GM19193 (cell line): ENCODE results near the gene SETD5.

Experiments used
- POLR2A ChIP-seq: IDR thresholded peaks from 4 replicates; pipeline ENCODE4 v1.6.1; 2011; ENCODE audit not compliant: insufficient read depth, insufficient read length; ENCODE audit errors: extremely low read depth

SETD5 gene

DNA sequence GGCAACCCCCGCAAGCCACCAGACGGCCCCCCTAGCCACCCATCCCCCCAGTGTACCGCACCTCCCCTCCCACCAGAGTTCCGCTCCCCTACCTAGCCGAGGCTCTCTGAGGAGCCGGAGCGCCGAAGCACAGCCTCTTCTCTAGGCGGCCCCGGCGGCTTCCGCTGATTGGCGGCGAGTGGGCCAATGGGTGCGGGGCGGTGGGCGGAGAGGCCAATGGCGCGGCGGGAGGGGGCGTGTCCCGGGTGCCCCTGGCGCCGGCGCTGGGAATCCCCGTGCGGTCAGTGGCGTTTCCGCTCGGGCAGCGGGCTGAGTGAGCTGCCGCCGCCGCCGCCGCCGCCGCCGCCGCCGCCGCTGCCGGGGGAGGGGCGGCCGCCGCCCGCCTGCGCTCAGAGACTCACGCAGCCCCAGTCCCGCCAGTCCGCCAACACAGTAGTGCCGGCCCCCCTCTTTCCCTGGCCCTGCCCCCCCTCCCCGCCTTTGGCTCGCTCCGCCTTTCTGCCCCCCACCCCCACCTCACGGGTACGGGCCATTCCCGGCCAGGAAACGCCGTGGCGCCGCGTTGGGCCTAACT is at the start of gene SETD5:
TSS of gene SETD5 (plus strand) at position 284 of the 574 bp plus-strand sequence. CDS start 31,324 bp downstream, outside the sequence.
- peak; percentile 96 for TF ChIP-seq POLR2A

GRCh38 chr3:9347887-9348286 is 49.5 kb upstream of the SETD5 start:
- TF ChIP-seq POLR2A, result no peak

DNA sequence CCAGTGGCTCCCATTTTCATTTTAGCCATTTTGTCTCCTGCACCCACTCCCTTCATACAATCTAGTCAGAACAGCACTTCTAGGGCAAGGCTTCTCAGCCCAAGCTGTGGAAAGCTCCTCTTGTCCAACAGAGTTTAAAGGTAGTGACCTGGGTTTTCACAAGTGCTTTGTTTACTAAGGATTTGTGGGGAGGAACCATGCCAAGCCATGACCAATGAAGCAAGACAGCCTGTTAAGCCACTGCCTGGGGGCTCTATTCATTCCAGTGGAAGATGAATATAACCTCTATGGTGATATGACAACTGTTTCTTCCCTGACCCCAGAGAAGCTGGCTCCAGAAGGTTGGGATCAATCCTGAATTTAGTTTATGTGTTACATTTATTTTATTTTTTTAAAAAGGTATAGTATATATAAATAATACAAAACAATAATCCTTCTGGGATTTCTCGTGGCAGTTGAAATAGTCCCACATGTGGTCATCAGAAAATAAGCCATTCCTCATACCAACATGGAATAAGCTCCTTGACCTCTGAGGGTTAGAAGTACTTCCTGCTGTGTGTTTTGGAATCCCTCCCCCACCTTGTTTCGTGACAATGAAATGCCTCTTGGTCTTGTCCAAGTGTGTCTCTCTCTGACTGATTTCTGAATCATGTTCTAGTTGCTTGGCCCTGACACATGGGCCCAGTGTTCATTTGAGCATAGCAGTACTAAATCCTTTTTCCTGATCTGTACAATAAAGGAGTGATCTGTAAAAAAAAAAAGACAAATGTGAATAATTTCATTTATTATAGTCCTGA is 47.9 kb upstream of the SETD5 start:
- TF ChIP-seq POLR2A, result no peak

GRCh38 chr3:9351709-9352126 is 45.7 kb upstream of the SETD5 start:
- no peak for TF ChIP-seq POLR2A

GRCh38 chr3:9352917-9353752 is 44.3 kb upstream of the SETD5 start:
- no peak for TF ChIP-seq POLR2A

DNA sequence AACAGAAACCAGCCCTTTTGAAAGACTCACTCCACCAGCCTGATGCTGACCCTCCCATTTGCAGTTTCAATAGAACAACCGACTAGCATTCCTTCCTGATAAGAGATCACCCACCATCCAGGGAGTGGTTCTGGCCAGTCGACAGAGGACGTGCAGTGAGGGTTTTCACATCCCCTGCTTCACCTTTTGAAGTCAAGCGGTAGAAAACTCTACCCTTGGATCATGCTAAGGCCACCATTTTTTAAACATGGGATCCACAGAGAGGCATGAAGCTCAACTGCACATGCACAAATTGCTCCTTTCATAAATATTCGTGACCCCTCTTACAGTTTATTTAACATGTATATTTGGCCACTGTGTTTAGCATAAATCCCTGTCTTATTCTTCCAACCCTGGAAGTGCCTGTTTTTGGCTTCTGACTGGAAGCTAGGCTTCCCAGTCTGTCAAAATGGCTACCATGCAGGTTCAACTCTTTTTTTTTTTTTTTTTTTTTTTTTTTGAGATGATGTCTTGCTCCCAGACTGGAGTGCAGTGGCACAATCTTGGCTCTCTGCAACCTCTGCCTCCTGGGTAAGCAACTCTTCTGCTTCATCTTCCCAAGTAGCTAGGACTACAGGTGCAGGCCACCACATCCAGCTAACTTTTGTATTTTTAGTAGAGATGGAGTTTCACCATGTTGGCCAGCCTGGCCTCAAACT is 35.6 kb upstream of the SETD5 start:
- no peak for TF ChIP-seq POLR2A

DNA sequence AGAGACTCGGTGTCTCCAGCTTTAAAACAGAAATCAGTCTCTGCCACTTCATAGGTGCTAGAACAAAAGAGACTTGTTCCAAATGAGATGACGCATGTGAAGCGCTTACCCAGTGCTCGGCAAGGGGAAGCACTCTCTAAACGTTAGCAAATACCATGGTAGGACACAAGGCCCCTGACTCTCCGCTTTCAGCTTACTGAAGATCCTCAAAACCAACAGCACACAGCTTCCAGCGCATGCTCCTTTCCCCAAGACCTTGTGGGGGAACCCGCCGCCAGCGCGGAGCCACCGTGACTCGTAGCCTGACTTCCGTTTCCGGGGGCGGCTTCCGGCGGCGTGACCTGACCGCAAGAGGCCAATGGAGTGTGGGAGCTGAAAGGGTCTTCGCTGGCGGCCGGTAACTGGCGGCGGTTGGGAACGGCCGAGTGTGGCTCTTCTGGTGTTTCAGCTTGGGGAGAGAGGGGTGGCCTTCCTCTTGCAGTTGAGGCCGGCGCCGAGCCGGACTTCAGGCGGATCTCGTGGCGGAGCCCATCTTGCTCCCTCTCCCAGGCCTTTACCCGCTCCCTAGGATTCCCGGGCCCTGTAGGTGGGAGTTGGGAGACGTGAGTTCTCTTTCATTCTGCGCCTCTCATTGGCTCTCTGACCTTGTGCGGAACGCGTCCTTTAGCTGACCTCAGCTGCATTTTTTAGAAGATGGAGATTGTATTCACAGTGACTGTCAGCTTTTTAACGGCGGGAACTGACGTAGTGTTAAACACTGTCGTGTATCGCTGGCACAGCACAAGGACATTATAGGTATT is 34.5 kb upstream of the SETD5 start, which contains the start of gene THUMPD3:
TSS of gene THUMPD3 (plus strand) at position 324 of the 800 bp plus-strand sequence. CDS start 2,015 bp downstream, outside the sequence.
- TF ChIP-seq POLR2A, result peak; percentile 94

- no peak for TF ChIP-seq POLR2A
Measured at GRCh38 chr3:9369508-9369907, 27.9 kb upstream of the SETD5 start.

DNA sequence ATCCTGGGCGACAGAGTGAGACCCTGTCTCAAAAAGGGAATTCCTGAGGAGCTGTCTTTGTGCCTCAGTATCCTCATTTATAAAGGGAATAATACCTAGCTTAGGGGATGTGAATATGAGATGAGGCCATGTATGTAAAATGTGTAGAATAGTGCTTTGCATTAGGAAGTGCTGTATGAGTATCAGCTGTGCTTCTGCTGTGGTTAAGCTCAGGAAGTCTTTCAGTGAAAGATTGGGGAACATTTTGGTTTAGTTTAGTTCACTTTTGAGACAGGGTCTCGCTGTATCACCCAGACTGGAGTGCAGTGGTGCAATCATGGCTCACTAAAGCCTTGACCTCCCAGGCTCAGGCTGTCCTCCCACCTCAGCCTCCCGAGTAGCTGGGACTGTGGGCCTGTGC is 23.9 kb upstream of the SETD5 start:
- no peak for TF ChIP-seq POLR2A

DNA sequence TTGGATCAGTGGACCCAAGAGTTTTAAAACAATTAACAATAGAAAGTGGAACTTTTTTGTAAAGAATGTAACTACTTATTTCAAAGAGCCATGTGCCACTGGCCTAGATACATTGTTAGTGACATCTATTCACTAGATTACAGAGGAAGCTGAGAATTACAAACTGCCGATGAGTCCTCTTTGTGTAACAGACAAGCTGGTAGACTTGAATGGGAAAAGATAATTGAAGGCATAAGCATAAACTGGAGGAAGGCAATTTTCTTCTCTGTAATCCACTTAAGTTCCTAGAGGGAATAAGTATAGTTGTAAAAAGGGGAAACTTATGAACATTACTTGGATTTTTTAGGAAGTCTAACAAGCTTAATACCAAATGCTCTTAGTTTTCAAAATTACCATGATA is 19.4 kb upstream of the SETD5 start:
- TF ChIP-seq POLR2A, result no peak

DNA sequence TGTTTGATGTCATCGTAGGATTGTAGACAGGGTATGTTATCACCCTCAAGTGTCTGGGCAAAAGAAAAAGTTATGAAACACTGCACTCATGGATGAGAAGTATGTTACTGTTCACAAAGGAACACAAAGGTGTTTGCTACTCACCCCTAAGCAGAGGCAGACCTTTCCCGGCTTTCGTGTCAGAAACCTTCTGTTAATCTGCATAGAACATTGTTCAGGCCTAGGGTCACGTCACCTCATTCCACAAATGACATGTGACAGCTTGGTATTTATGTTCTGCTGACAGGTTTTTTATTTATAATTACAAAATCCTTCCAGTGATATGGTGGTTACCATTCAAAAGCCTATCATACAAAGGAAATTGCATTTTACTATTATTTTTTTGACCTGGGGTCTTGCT is 18.1 kb upstream of the SETD5 start:
- TF ChIP-seq POLR2A, result no peak

DNA sequence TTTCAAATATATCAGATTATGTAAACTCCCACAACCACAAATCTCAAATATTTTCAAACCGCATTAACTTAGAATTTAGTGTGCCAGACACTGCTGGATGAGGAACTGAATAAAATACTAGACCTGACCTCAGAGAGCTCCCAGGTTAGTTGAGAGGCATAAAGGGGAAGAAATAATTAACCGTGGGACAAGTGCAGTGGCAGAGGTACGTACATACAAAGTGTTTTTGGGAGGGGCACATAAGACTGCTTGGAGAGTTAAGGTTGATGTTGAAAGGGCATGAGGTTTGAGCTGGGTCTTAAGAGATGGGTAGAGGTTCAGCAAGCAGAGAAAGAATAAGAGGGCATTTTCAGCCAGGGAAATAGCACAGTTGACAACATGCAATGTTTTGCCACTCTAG is 17.4 kb upstream of the SETD5 start:
- no peak for TF ChIP-seq POLR2A

DNA sequence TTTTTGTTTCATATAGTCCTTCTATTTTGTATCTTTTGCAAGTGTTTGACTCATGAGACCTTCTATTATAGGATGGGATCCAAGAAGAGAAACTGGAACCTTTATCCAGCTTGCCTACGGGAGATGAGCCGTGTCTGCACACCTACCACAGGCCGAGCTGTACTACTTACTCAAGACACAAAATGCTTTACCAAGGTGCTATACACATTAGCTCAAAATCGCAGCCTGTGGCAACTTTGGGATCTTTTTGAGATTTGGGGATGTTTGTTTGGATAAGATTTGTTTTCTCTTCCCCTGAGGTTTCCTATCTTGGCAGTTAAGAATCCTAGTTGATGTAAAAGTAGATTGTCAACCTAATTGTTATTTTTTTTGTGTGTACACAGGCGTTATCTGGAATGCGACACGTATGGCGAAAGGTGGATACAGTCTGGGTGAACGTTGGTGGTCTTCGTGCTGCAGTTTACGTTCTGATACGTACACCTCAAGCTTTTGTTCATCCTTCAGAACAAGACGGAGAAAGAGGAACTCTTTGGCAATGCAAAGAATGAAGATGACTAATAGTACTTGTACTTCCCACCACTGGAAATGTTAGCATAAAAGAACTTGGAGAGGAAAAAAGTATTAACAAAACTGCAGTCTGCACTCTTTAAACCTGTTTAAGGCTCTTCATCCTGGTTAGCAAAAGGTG is 13.1 kb upstream of the SETD5 start:
- TF ChIP-seq POLR2A, result no peak
